Measurements from ENCODE around the gene CETN2. TPM values are rescaled to one million over a fixed set of nuclear protein-coding genes. Genes with fewer than 3 reads are reported as not detected.

The CETN2 gene
- total RNA-seq, 1 donor from 2014 or later, result 38.0 TPM

- no peak overlapping the region for H3K4me2 ChIP-seq (ENCODE audit: low read length)
- no peaks in the 10 kb centered on the region for H3K4me1 ChIP-seq (ENCODE audit: insufficient read depth, low read length)
- H3K9me3 ChIP-seq (ENCODE audit: insufficient read depth, low read depth, low read length), result no peaks in the 10 kb centered on the region
- no peaks in the 10 kb centered on the region for H3K79me2 ChIP-seq (ENCODE audit: insufficient read depth, low read length)
- FAIRE-seq, result no peak
- H4K20me1 ChIP-seq (ENCODE audit: insufficient read depth, low read length), result no peaks in the 10 kb centered on the region
- H3K27ac Mint-ChIP-seq (ENCODE audit: unreplicated experiment), result no peak overlapping the region
- peaks cover 2% of the 10 kb centered on the region for H3K9me3 Mint-ChIP-seq (ENCODE audit: unreplicated experiment)
- no peaks in the 10 kb centered on the region for H3K36me3 ChIP-seq (ENCODE audit: insufficient read depth, low read length)
- H3K4me1 Mint-ChIP-seq (ENCODE audit: low read depth, unreplicated experiment), result no peaks in the 10 kb centered on the region
- H3K27ac ChIP-seq (ENCODE audit: low read depth, low read length), result no peak overlapping the region
- no peaks in the 10 kb centered on the region for H3K27me3 ChIP-seq (ENCODE audit: insufficient read depth, low read length)
- H3K9ac ChIP-seq (ENCODE audit: low read length), result no peak overlapping the region
- H3K27me3 Mint-ChIP-seq (ENCODE audit: low read depth, unreplicated experiment), result peaks cover 12% of the 10 kb centered on the region
- no peak for TF ChIP-seq EZH2 (IDR thresholded peaks at IDR 0.05; ENCODE audit: insufficient read depth, low read length)
- no peak for TF ChIP-seq CTCF (IDR thresholded peaks at IDR 0.05; ENCODE audit: insufficient read depth, low read depth, low read length)
- no peak overlapping the region for H2AFZ ChIP-seq (ENCODE audit: low read depth, low read length)
- H3K4me3 Mint-ChIP-seq (ENCODE audit: unreplicated experiment), result no peak overlapping the region
- H3K4me3 ChIP-seq (ENCODE audit: insufficient read depth, low read depth, low read length), result no peak overlapping the region
- H3K36me3 Mint-ChIP-seq (ENCODE audit: low read depth, unreplicated experiment), result no peaks in the 10 kb centered on the region
- DNase-seq (ENCODE audit: low read depth), result no peak
Observed at GRCh38 chrX:152814048-152814447, 16.5 kb downstream of the CETN2 start.

- peaks cover 2% of the 10 kb centered on the region for H3K9me3 Mint-ChIP-seq (ENCODE audit: unreplicated experiment)
- no peak overlapping the region for H3K4me3 Mint-ChIP-seq (ENCODE audit: unreplicated experiment)
- Histone ChIP-seq H3K9me3 (ENCODE audit: insufficient read depth, low read depth, low read length) (no peaks in the 10 kb centered on the region), H3K9ac (ENCODE audit: low read length) (no peak overlapping the region), H2AFZ (ENCODE audit: low read depth, low read length) (no peak overlapping the region), H3K36me3 (ENCODE audit: insufficient read depth, low read length) (no peaks in the 10 kb centered on the region), H3K4me2 (ENCODE audit: low read length) (no peak overlapping the region), H3K4me1 (ENCODE audit: insufficient read depth, low read length) (no peaks in the 10 kb centered on the region), H3K27ac (ENCODE audit: low read depth, low read length) (no peak overlapping the region), H4K20me1 (ENCODE audit: insufficient read depth, low read length) (no peaks in the 10 kb centered on the region), H3K79me2 (ENCODE audit: insufficient read depth, low read length) (no peaks in the 10 kb centered on the region), H3K4me3 (ENCODE audit: insufficient read depth, low read depth, low read length) (no peak overlapping the region), H3K27me3 (ENCODE audit: insufficient read depth, low read length) (no peaks in the 10 kb centered on the region)
- H3K4me1 Mint-ChIP-seq (ENCODE audit: low read depth, unreplicated experiment), result no peaks in the 10 kb centered on the region
- peaks cover 12% of the 10 kb centered on the region for H3K27me3 Mint-ChIP-seq (ENCODE audit: low read depth, unreplicated experiment)
- no peak for TF ChIP-seq CTCF (IDR thresholded peaks at IDR 0.05; ENCODE audit: insufficient read depth, low read depth, low read length)
- TF ChIP-seq EZH2 (IDR thresholded peaks at IDR 0.05; ENCODE audit: insufficient read depth, low read length), result no peak
- H3K36me3 Mint-ChIP-seq (ENCODE audit: low read depth, unreplicated experiment), result no peaks in the 10 kb centered on the region
- H3K27ac Mint-ChIP-seq (ENCODE audit: unreplicated experiment), result no peak overlapping the region
- FAIRE-seq (no peak), DNase-seq (ENCODE audit: low read depth) (no peak)
Observed at GRCh38 chrX:152813206-152813605, 17.4 kb downstream of the CETN2 start.

- no peaks in the 10 kb centered on the region for H3K4me1 Mint-ChIP-seq (ENCODE audit: low read depth, unreplicated experiment)
- H3K9me3 ChIP-seq (ENCODE audit: insufficient read depth, low read depth, low read length), result no peaks in the 10 kb centered on the region
- H3K27ac Mint-ChIP-seq (ENCODE audit: unreplicated experiment), result no peak overlapping the region
- no peaks in the 10 kb centered on the region for H3K79me2 ChIP-seq (ENCODE audit: insufficient read depth, low read length)
- FAIRE-seq (no peak), DNase-seq (ENCODE audit: low read depth) (no peak)
- no peak overlapping the region for H3K4me3 ChIP-seq (ENCODE audit: insufficient read depth, low read depth, low read length)
- TF ChIP-seq EZH2 (IDR thresholded peaks at IDR 0.05; ENCODE audit: insufficient read depth, low read length), result no peak
- no peak for TF ChIP-seq CTCF (IDR thresholded peaks at IDR 0.05; ENCODE audit: insufficient read depth, low read depth, low read length)
- H3K27me3 ChIP-seq (ENCODE audit: insufficient read depth, low read length), result no peaks in the 10 kb centered on the region
- H3K27ac ChIP-seq (ENCODE audit: low read depth, low read length), result no peak overlapping the region
- no peak overlapping the region for H3K4me3 Mint-ChIP-seq (ENCODE audit: unreplicated experiment)
- H3K27me3 Mint-ChIP-seq (ENCODE audit: low read depth, unreplicated experiment), result peaks cover 11% of the 10 kb centered on the region
- peaks cover 2% of the 10 kb centered on the region for H3K9me3 Mint-ChIP-seq (ENCODE audit: unreplicated experiment)
- no peaks in the 10 kb centered on the region for H3K36me3 Mint-ChIP-seq (ENCODE audit: low read depth, unreplicated experiment)
- H3K9ac ChIP-seq (ENCODE audit: low read length), result no peak overlapping the region
- no peaks in the 10 kb centered on the region for H4K20me1 ChIP-seq (ENCODE audit: insufficient read depth, low read length)
- no peak overlapping the region for H3K4me2 ChIP-seq (ENCODE audit: low read length)
- no peaks in the 10 kb centered on the region for H3K36me3 ChIP-seq (ENCODE audit: insufficient read depth, low read length)
- H3K4me1 ChIP-seq (ENCODE audit: insufficient read depth, low read length), result no peaks in the 10 kb centered on the region
- H2AFZ ChIP-seq (ENCODE audit: low read depth, low read length), result no peak overlapping the region
Observed at GRCh38 chrX:152810403-152810802, 20.2 kb downstream of the CETN2 start.

All from astrocyte (in vitro differentiated cells and primary cell).